PC-9 (cell line): ENCODE results near the gene UBAP2. TPM values are rescaled to one million over a fixed set of nuclear protein-coding genes. Genes with fewer than 3 reads are reported as not detected.

Experiments
- BruUV-seq: library from RNA; stranded (reverse); fragments of 400-500 nt; replicated peaks from 2 replicates; lab custom pipeline; 2021; lab: Mats Ljungman, UMichigan
- CTCF ChIA-PET: fragments of 300-600 bp; sonication (Branson Sonifier 250); formaldehyde crosslinking; loops from one replicate; lab custom pipeline; 2022; ENCODE audit warnings: antibody characterized with exemption; lab: Charles Lee
- POLR2A ChIA-PET: fragments of 300-600 bp; sonication (Branson Sonifier 250); formaldehyde crosslinking; loops from one replicate; lab custom pipeline; 2022; ENCODE audit warnings: antibody characterized with exemption; ENCODE audit not compliant: unreplicated experiment; lab: Charles Lee
- DNase-seq, 2 experiments: peaks; one replicate each; pipeline versions ENCODE4 v3.0.0 to v3.0.0-alpha.2; 2015 to 2022; ENCODE audit warnings: mixed read lengths in 1 of 2
- H2AFZ ChIP-seq: fragments of 200-600 bp; sonication (generic); 2 replicates; pipeline ENCODE4 v1.8.1; 2017; ENCODE audit warnings: antibody characterized with exemption
- H3F3A ChIP-seq: fragments of 200-600 bp; sonication (generic); 2 replicates; pipeline ENCODE4 v1.8.1; 2017; ENCODE audit warnings: antibody characterized with exemption, mild to moderate bottlenecking, low read depth; ENCODE audit not compliant: insufficient read depth
- H3K27ac ChIP-seq: fragments of 200-600 bp; sonication (generic); 2 replicates; pipeline ENCODE4 v1.6.1; 2016; ENCODE audit warnings: mixed run types
- H3K27me3 ChIP-seq: fragments of 200-600 bp; sonication (generic); 2 replicates; pipeline ENCODE4 v1.6.1; 2016; ENCODE audit warnings: low read depth, mixed run types; ENCODE audit not compliant: insufficient read depth
- H3K36me3 ChIP-seq: fragments of 200-600 bp; sonication (generic); 2 replicates; pipeline ENCODE4 v1.6.1; 2016; ENCODE audit warnings: low read depth, mixed run types
- H3K4me1 ChIP-seq: fragments of 200-600 bp; sonication (generic); replicated peaks from 2 replicates; pipeline ENCODE4 v1.6.1; 2016; ENCODE audit warnings: mixed run types; ENCODE audit not compliant: insufficient read depth
- H3K4me2 ChIP-seq: fragments of 200-600 bp; sonication (generic); 2 replicates; pipeline ENCODE4 v1.6.1; 2017; ENCODE audit warnings: mixed run types
- H3K4me3 ChIP-seq: fragments of 200-600 bp; sonication (generic); 2 replicates; pipeline ENCODE4 v1.6.1; 2016; ENCODE audit warnings: mixed run types
- H3K79me2 ChIP-seq: fragments of 200-600 bp; sonication (generic); 2 replicates; pipeline ENCODE4 v1.6.1; 2017; ENCODE audit warnings: low read depth, mixed run types
- H3K9me2 ChIP-seq: fragments of 200-600 bp; sonication (generic); 2 replicates; pipeline ENCODE4 v1.8.1; 2017; ENCODE audit warnings: mild to moderate bottlenecking; ENCODE audit not compliant: insufficient read depth
- H3K9me3 ChIP-seq: fragments of 200-600 bp; sonication (generic); 2 replicates; pipeline ENCODE4 v1.8.1; 2016; ENCODE audit warnings: low read depth; ENCODE audit not compliant: insufficient read depth
- H4K20me1 ChIP-seq: fragments of 200-600 bp; sonication (generic); 2 replicates; pipeline ENCODE4 v1.8.1; 2017; ENCODE audit not compliant: insufficient read depth
- CTCF ChIP-seq: fragments of 200-600 bp; sonication (generic); conservative IDR thresholded peaks from 2 replicates; pipeline ENCODE4 v1.6.1; 2017; ENCODE audit warnings: mixed run types, antibody characterized with exemption, mild to moderate bottlenecking, moderate library complexity
- EZH2 ChIP-seq: fragments of 200-600 bp; sonication (generic); IDR thresholded peaks from 2 replicates; pipeline ENCODE4 v1.8.0; 2017; ENCODE audit warnings: antibody characterized with exemption, low read depth
- intact Hi-C: fragments of 100-400 bp; cut with micrococcal nuclease; formaldehyde crosslinking; loops from one replicate; pipeline ENCODE4 v1.10.0; 2022; ENCODE audit not compliant: unreplicated experiment
- total RNA-seq: library from RNA; stranded (reverse); gene quantifications from 2 replicates; pipeline ENCODE4 v1.2.3, GENCODE V29; 2021

The UBAP2 gene
- total RNA-seq, 1 experiment from 2014 or later = 27.6 TPM

GRCh38 chr9:33914887-33915628 is 133.6 kb downstream of the UBAP2 start:
- no peaks in the 10 kb centered on the region for H3K79me2 ChIP-seq
- no peak for TF ChIP-seq CTCF
- no peak for TF ChIP-seq EZH2
- no peaks in the 10 kb centered on the region for H3K9me2 ChIP-seq
- no peak overlapping the region for H3K27ac ChIP-seq
- no peaks in the 10 kb centered on the region for H3K27me3 ChIP-seq
- DNase-seq = no peak
- intact Hi-C loops = no loop called here
- H3K4me1 ChIP-seq = no peaks in the 10 kb centered on the region
- H3K9me3 ChIP-seq = no peaks in the 10 kb centered on the region
- no peak overlapping the region for H2AFZ ChIP-seq
- no peak overlapping the region for H3K4me2 ChIP-seq
- H3F3A ChIP-seq = peaks cover 22% of the 10 kb centered on the region; the same call in 1 of the 2 replicates
- no TSS peak for BruUV-seq
- no peak overlapping the region for H3K4me3 ChIP-seq
- ChIA-PET CTCF (interaction anchor here (0.6 kb wide), 1 partner anchor 31 kb away, joined by 3 read pairs; no protein-coding TSS in a partner anchor), POLR2A (interaction anchor here (0.6 kb wide), 1 partner anchor 11 kb away, joined by 8 read pairs; no protein-coding TSS in a partner anchor)
- no peaks in the 10 kb centered on the region for H4K20me1 ChIP-seq
- H3K36me3 ChIP-seq = no peaks in the 10 kb centered on the region

GRCh38 chr9:33913541-33913940 is 135.1 kb downstream of the UBAP2 start:
- Histone ChIP-seq H3K4me2 (no peak overlapping the region), H3K4me3 (no peak overlapping the region), H3K9me3 (no peaks in the 10 kb centered on the region), H2AFZ (no peak overlapping the region), H3K79me2 (peaks cover 6% of the 10 kb centered on the region; the same call in 1 of the 2 replicates), H3K9me2 (no peaks in the 10 kb centered on the region), H4K20me1 (0 out of 2 replicates have a peak, but pooled peaks cover 3% of the 10 kb centered on the region), H3F3A (peaks cover 17% of the 10 kb centered on the region; the same call in 1 of the 2 replicates), H3K27me3 (no peaks in the 10 kb centered on the region), H3K4me1 (no peaks in the 10 kb centered on the region), H3K27ac (no peak overlapping the region), H3K36me3 (no peaks in the 10 kb centered on the region)
- POLR2A ChIA-PET = no interaction called here
- DNase-seq = no peak
- CTCF ChIA-PET = no interaction called here
- BruUV-seq = no TSS peak
- TF ChIP-seq EZH2 = no peak
- no peak for TF ChIP-seq CTCF
- intact Hi-C loops = no loop called here

- Histone ChIP-seq H3K9me2 (no peaks in the 10 kb centered on the region), H3K4me3 (no peak overlapping the region), H3K27me3 (no peaks in the 10 kb centered on the region), H3K4me1 (no peaks in the 10 kb centered on the region), H3K9me3 (no peaks in the 10 kb centered on the region), H3K4me2 (no peak overlapping the region), H3F3A (peaks cover 15% of the 10 kb centered on the region; the same call in 1 of the 2 replicates), H2AFZ (no peak overlapping the region), H3K27ac (no peak overlapping the region), H3K79me2 (peaks cover 23% of the 10 kb centered on the region), H4K20me1 (peaks cover 16% of the 10 kb centered on the region), H3K36me3 (no peaks in the 10 kb centered on the region)
- DNase-seq = no peak
- intact Hi-C loops = no loop called here
- no TSS peak for BruUV-seq
- no peak for TF ChIP-seq CTCF
- TF ChIP-seq EZH2 = no peak
- ChIA-PET POLR2A (no interaction called here), CTCF (interaction anchor here (0.6 kb wide), 1 partner anchor 286 kb away, joined by 10 read pairs; no protein-coding TSS in a partner anchor)
Measured at GRCh38 chr9:33908749-33909148, 139.9 kb downstream of the UBAP2 start.
